Neural cell (in vitro differentiated cells): ENCODE results near the gene ILDR2. TPM values are rescaled to one million over a fixed set of nuclear protein-coding genes. Genes with fewer than 3 reads are reported as not detected.

Experiments
- H2AFZ ChIP-seq: fragments of 200-600, 300-800 bp; sonication (generic), shearing (Covaris generic); 2 replicates; pipeline ENCODE4 v1.6.0; 2014; ENCODE audit warnings: low read depth, mild to moderate bottlenecking, antibody characterized with exemption, low read length, moderate library complexity
- H3F3A ChIP-seq: fragments of 200-600 bp; shearing (Covaris generic); 2 replicates; pipeline ENCODE4 v1.6.1; 2016; ENCODE audit warnings: mild to moderate bottlenecking, moderate library complexity, mixed read lengths, antibody characterized with exemption, low read length; ENCODE audit not compliant: insufficient read depth, poor library complexity, severe bottlenecking
- H3K27ac ChIP-seq: fragments of 200-600, 300-800 bp; sonication (generic), shearing (Covaris generic); 2 replicates; pipeline ENCODE4 v1.5.1; 2014; ENCODE audit warnings: mild to moderate bottlenecking, low read length, moderate library complexity
- H3K27me3 ChIP-seq: fragments of 300-800, 200-600 bp; sonication (generic), shearing (Covaris generic); 2 replicates; pipeline ENCODE4 v1.6.0; 2014; ENCODE audit warnings: mild to moderate bottlenecking, low read depth, low read length, moderate library complexity; ENCODE audit not compliant: insufficient read depth
- H3K36me3 ChIP-seq: fragments of 300-800, 200-600 bp; sonication (generic), shearing (Covaris generic); 2 replicates; pipeline ENCODE4 v1.5.1; 2014; ENCODE audit warnings: mild to moderate bottlenecking, antibody characterized with exemption, low read length, moderate library complexity; ENCODE audit not compliant: insufficient read depth
- H3K4me2 ChIP-seq: fragments of 300-800, 200-600 bp; sonication (generic), shearing (Covaris generic); 2 replicates; pipeline ENCODE4 v1.6.0; 2014; ENCODE audit warnings: mild to moderate bottlenecking, low read length
- H3K4me3 ChIP-seq: fragments of 300-800, 200-600 bp; sonication (generic), shearing (Covaris generic); 2 replicates; pipeline ENCODE4 v1.5.1; 2014; ENCODE audit warnings: mild to moderate bottlenecking, low read length, moderate library complexity
- H3K79me2 ChIP-seq: fragments of 200-600 bp; shearing (Covaris generic); replicated peaks from 2 replicates; pipeline ENCODE4 v1.6.0; 2014; ENCODE audit warnings: mild to moderate bottlenecking, low read length, moderate library complexity; ENCODE audit not compliant: insufficient read depth
- H3K9ac ChIP-seq: fragments of 300-800, 200-600 bp; sonication (generic), shearing (Covaris generic); 2 replicates; pipeline ENCODE4 v1.6.1; 2016; ENCODE audit warnings: mild to moderate bottlenecking, low read length, mixed read lengths
- H3K9me2 ChIP-seq: fragments of 200-600 bp; shearing (Covaris generic); 2 replicates; pipeline ENCODE4 v1.6.1; 2016; ENCODE audit warnings: mild to moderate bottlenecking, low read length, mixed read lengths; ENCODE audit not compliant: insufficient read depth
- H3K9me3 ChIP-seq: fragments of 200-600, 300-800 bp; sonication (generic), shearing (Covaris generic); 2 replicates; pipeline ENCODE4 v1.6.1; 2016; ENCODE audit warnings: mild to moderate bottlenecking, mixed run types, low read length, moderate library complexity, mixed read lengths
- H4K20me1 ChIP-seq: fragments of 200-600 bp; shearing (Covaris generic); 2 replicates; pipeline ENCODE4 v1.6.1; 2016; ENCODE audit warnings: mild to moderate bottlenecking, mixed run types; ENCODE audit not compliant: insufficient read depth
- CTCF ChIP-seq: fragments of 450-650 bp; IDR thresholded peaks from 2 replicates; pipeline ENCODE4 v1.5.1; 2014; ENCODE audit warnings: antibody characterized with exemption, mild to moderate bottlenecking, moderate library complexity; ENCODE audit not compliant: poor library complexity, severe bottlenecking
- EP300 ChIP-seq: fragments of 450-650 bp; conservative IDR thresholded peaks from 2 replicates; pipeline ENCODE4 v1.6.1; 2014; ENCODE audit warnings: antibody characterized with exemption, mild to moderate bottlenecking, moderate library complexity; ENCODE audit not compliant: poor library complexity, severe bottlenecking
- EZH2 ChIP-seq: fragments of 200-600, 300-800 bp; shearing (Covaris generic), sonication (generic); IDR thresholded peaks from 2 replicates; pipeline ENCODE4 v1.6.1; 2014; ENCODE audit warnings: antibody characterized with exemption, low read length, borderline replicate concordance, mild to moderate bottlenecking; ENCODE audit not compliant: insufficient read depth, poor library complexity, severe bottlenecking
- MXI1 ChIP-seq: fragments of 450-650 bp; conservative IDR thresholded peaks from 2 replicates; pipeline ENCODE4 v1.6.1; 2014; ENCODE audit warnings: antibody characterized with exemption, mild to moderate bottlenecking; ENCODE audit not compliant: poor library complexity, severe bottlenecking
- POLR2AphosphoS5 ChIP-seq: IDR thresholded peaks from 2 replicates; pipeline ENCODE4 v1.6.1; 2012
- RAD21 ChIP-seq: fragments of 450-650 bp; conservative IDR thresholded peaks from 2 replicates; pipeline ENCODE4 v1.6.1; 2014; ENCODE audit warnings: antibody characterized with exemption, mild to moderate bottlenecking, moderate library complexity
- REST ChIP-seq: IDR thresholded peaks from 2 replicates; pipeline ENCODE4 v1.6.1; 2012; ENCODE audit warnings: borderline replicate concordance
- SMC3 ChIP-seq: fragments of 450-650 bp; conservative IDR thresholded peaks from 2 replicates; pipeline ENCODE4 v1.6.1; 2014; ENCODE audit warnings: antibody characterized with exemption, mild to moderate bottlenecking, moderate library complexity; ENCODE audit not compliant: poor library complexity
- TAF1 ChIP-seq: IDR thresholded peaks from 2 replicates; pipeline ENCODE4 v1.6.1; 2012; ENCODE audit warnings: low read depth
- polyA plus RNA-seq: library from polyadenylated mRNA; depleted of rRNA; stranded (reverse); fragments of >200 nt; gene quantifications from 2 replicates; pipeline ENCODE4 v1.2.3, GENCODE V29; 2014

Gene ILDR2
- polyA plus RNA-seq, 1 donor from 2014 or later: 6.8 TPM

GRCh38 chr1:166924823-166925541 lies 50.4 kb downstream of the ILDR2 start:
- no peak overlapping the region for H3K27ac ChIP-seq

GRCh38 chr1:166920561-166921475 lies 54.5 kb downstream of the ILDR2 start:
- H3K27ac ChIP-seq: no peak overlapping the region
- no peak overlapping the region for H2AFZ ChIP-seq
- H3K4me3 ChIP-seq: no peak overlapping the region
- H3K9me3 ChIP-seq: no peaks in the 10 kb centered on the region
- TF ChIP-seq SMC3 (no peak), TAF1 (no peak), EP300 (no peak), POLR2AphosphoS5 (no peak), RAD21 (no peak), REST (no peak), CTCF (no peak), EZH2 (no peak), MXI1 (no peak)
- no peaks in the 10 kb centered on the region for H3F3A ChIP-seq
- H3K9ac ChIP-seq: no peak overlapping the region
- no peaks in the 10 kb centered on the region for H3K27me3 ChIP-seq
- H3K79me2 ChIP-seq: no peaks in the 10 kb centered on the region
- no peak overlapping the region for H3K4me2 ChIP-seq
- no peaks in the 10 kb centered on the region for H3K36me3 ChIP-seq
- no peaks in the 10 kb centered on the region for H4K20me1 ChIP-seq
- H3K9me2 ChIP-seq: no peaks in the 10 kb centered on the region

More at GRCh38 chr1:166924823-166925541, 50.4 kb downstream of the ILDR2 start:
- Histone ChIP-seq H2AFZ (no peak overlapping the region), H3K9me2 (no peaks in the 10 kb centered on the region), H4K20me1 (no peaks in the 10 kb centered on the region), H3K4me2 (no peak overlapping the region), H3K79me2 (no peaks in the 10 kb centered on the region), H3K9me3 (no peaks in the 10 kb centered on the region), H3F3A (no peaks in the 10 kb centered on the region), H3K27me3 (no peaks in the 10 kb centered on the region), H3K4me3 (no peak overlapping the region), H3K9ac (no peak overlapping the region), H3K36me3 (no peaks in the 10 kb centered on the region)
- TF ChIP-seq EP300 (no peak), EZH2 (no peak), POLR2AphosphoS5 (no peak), CTCF (no peak), TAF1 (no peak), MXI1 (no peak)
